Measurements from ENCODE around the gene CHI3L2. TPM values are rescaled to one million over a fixed set of nuclear protein-coding genes. Genes with fewer than 3 reads are reported as not detected.

Gene CHI3L2
- total and polyA plus RNA-seq, 8 donors: 1.4 to 28.1 (median 2.8) TPM; not detected in 3

DNA sequence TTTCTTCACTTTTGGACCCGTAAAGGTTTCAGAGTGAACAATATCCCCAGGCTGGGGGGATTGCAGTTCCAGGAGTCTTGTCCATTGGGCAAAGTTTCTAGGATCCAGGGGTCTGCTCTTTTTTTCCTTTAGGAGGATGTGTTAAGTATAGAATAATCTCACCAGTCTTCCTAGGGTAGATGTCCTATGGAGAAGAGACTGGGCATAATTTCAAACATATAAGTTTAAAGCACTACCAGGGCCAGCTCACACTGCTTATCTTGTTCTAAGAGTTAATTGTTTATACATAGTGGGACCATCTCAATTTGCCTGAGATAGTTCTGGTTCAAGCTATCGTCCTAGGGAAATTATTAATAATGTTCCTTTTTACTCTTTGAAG, 1.2 kb downstream of the CHI3L2 start:
- Histone ChIP-seq H3K36me3 (no peaks in the 10 kb centered on the region), H3K27me3 (no peaks in the 10 kb centered on the region), H3K27ac (peak overlapping the region in 4 of 5 donors; percentile 39 to 66 (median 57)), H3K9me3 (no peaks in the 10 kb centered on the region), H3K4me3 (no peak overlapping the region), H3K4me1 (peaks cover 11 to 34% (median 19%) of the 10 kb centered on the region in 4 donors)
- 48 to 64% (median 48%) methylated on average over 2 of the region's 2 CpGs for WGBS, 5 donors
- no peak for DNase-seq
- intact Hi-C loops (cut with DNase I; ENCODE audit: low total_unique reads): loop anchor here (10.0 kb wide), 1 partner anchor 106 kb away; no protein-coding TSS in a partner anchor
- TF ChIP-seq POLR2A (IDR thresholded peaks at IDR 0.05) (no peak), POLR2AphosphoS5 (IDR thresholded peaks at IDR 0.05) (no peak), EP300 (IDR thresholded peaks at IDR 0.05) (no peak)
- TF ChIP-seq, protein P1, sequence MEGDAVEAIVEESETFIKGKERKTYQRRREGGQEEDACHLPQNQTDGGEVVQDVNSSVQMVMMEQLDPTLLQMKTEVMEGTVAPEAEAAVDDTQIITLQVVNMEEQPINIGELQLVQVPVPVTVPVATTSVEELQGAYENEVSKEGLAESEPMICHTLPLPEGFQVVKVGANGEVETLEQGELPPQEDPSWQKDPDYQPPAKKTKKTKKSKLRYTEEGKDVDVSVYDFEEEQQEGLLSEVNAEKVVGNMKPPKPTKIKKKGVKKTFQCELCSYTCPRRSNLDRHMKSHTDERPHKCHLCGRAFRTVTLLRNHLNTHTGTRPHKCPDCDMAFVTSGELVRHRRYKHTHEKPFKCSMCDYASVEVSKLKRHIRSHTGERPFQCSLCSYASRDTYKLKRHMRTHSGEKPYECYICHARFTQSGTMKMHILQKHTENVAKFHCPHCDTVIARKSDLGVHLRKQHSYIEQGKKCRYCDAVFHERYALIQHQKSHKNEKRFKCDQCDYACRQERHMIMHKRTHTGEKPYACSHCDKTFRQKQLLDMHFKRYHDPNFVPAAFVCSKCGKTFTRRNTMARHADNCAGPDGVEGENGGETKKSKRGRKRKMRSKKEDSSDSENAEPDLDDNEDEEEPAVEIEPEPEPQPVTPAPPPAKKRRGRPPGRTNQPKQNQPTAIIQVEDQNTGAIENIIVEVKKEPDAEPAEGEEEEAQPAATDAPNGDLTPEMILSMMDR (IDR thresholded peaks at IDR 0.05): no peak

DNA sequence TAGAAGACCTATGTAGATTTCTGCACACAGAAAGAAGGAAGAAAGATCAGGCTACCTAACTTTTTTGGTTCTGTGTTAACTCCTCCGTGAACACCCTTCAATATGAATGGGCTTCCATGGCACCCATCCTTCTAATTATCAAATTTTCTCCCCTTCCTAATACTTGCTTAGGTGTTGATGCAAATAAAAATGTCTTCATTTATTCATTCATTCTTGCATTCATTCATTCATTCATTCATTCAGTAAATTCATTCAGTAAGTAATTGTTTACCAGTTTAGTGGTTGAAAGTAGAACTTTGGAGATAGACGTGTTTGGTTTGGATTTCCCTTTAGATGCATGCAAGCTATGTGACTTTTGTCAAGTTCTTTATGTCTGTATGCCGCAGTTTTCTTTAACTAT, 4.6 kb downstream of the CHI3L2 start:
- WGBS, 5 donors: 88 to 96% (median 94%) methylated on average over 3 of the region's 3 CpGs

DNA sequence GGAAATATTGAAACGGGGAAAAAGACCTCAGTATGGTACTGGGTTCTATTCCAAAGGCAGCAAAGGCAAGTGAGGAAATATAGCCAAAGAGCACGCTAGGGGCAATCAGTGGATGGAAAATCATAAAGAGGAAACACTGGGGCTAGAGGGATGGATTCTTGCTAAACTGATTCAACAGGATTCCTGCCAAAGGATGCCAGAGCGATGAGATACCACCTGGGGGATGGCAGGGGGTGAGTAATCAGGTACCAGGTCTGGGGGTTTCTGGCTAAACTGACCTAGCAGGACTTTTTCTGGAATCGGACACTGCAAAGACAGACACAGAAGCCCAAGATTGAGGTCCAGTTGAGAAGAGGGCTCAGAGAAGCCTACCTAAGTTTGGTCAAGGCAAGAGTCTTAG, 6.7 kb downstream of the CHI3L2 start:
- WGBS, 5 donors: 88 to 94% (median 92%) methylated on average over 4 of the region's 4 CpGs
- TF ChIP-seq POLR2A (IDR thresholded peaks at IDR 0.05) (no peak), POLR2AphosphoS5 (IDR thresholded peaks at IDR 0.05) (no peak), EP300 (IDR thresholded peaks at IDR 0.05) (no peak)
- TF ChIP-seq, protein P1 (IDR thresholded peaks at IDR 0.05): no peak
- Histone ChIP-seq H3K36me3 (no peaks in the 10 kb centered on the region), H3K4me1 (no peaks in the 10 kb centered on the region), H3K4me3 (no peak overlapping the region), H3K9me3 (no peaks in the 10 kb centered on the region), H3K27ac (no peak overlapping the region), H3K27me3 (peaks cover 0 to 6% (median 0%) of the 10 kb centered on the region in 3 donors)
- intact Hi-C loops (cut with DNase I; ENCODE audit: low total_unique reads): no loop called here
- DNase-seq: no peak

More for the DNA sequence above, 4.6 kb downstream of the CHI3L2 start:
- TF ChIP-seq, protein P1 (IDR thresholded peaks at IDR 0.05): no peak
- TF ChIP-seq EP300 (IDR thresholded peaks at IDR 0.05) (no peak), POLR2AphosphoS5 (IDR thresholded peaks at IDR 0.05) (no peak), POLR2A (IDR thresholded peaks at IDR 0.05) (no peak)
- peaks cover 0 to 6% (median 0%) of the 10 kb centered on the region in 3 donors for H3K27me3 ChIP-seq
- H3K9me3 ChIP-seq: no peaks in the 10 kb centered on the region
- H3K36me3 ChIP-seq: no peaks in the 10 kb centered on the region
- H3K27ac ChIP-seq: no peak overlapping the region
- peaks cover 8 to 20% (median 18%) of the 10 kb centered on the region in 4 donors for H3K4me1 ChIP-seq
- no peak overlapping the region for H3K4me3 ChIP-seq
- intact Hi-C loops (cut with DNase I; ENCODE audit: low total_unique reads): no loop called here
- no peak for DNase-seq

DNA sequence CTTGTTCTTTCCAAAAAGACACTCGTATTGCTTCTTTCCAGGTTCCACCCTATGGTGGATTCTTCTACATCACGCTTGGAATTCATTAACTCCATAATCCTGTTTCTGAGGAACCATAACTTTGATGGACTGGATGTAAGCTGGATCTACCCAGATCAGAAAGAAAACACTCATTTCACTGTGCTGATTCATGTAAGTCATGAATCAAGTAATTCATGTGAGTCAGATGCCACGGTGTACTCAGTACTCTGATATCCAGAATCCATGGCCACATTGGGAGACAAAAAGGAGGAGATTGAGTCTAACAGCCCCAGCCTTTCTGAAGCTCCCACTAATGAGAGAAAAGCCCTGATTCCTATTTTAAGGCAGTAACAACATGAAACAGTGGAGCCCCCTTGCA, 7.4 kb downstream of the CHI3L2 start:
- Histone ChIP-seq H3K36me3 (no peaks in the 10 kb centered on the region), H3K4me1 (no peaks in the 10 kb centered on the region), H3K27me3 (peaks cover 0 to 6% (median 0%) of the 10 kb centered on the region in 3 donors), H3K27ac (no peak overlapping the region), H3K9me3 (no peaks in the 10 kb centered on the region), H3K4me3 (no peak overlapping the region)
- DNase-seq: no peak
- WGBS, 5 donors: 76 to 89% (median 88%) methylated on average over 3 of the region's 3 CpGs
- TF ChIP-seq, protein P1 (IDR thresholded peaks at IDR 0.05): no peak
- TF ChIP-seq POLR2A (IDR thresholded peaks at IDR 0.05) (no peak), POLR2AphosphoS5 (IDR thresholded peaks at IDR 0.05) (no peak), EP300 (IDR thresholded peaks at IDR 0.05) (no peak)
- intact Hi-C loops (cut with DNase I; ENCODE audit: low total_unique reads): no loop called here

All from stomach (tissue), 9 donors.